ENCODE results near the gene CA4. TPM values are rescaled to one million over a fixed set of nuclear protein-coding genes. Genes with fewer than 3 reads are reported as not detected.

Gene CA4
- total RNA-seq, 1 experiment from 2014 or later: 1.7 TPM

GRCh38 chr17:60145006-60145935 is 4.5 kb upstream of the CA4 start:
- H2BK12ac ChIP-seq (ENCODE audit: insufficient read length, low read depth, low read length): no peak overlapping the region
- TF ChIP-seq CTCF (conservative IDR thresholded peaks at IDR 0.05): no peak
- DNase-seq: peak; percentile 57
- H2BK120ac ChIP-seq (ENCODE audit: low read depth, low read length, poor library complexity, severe bottlenecking): no peak overlapping the region
- H3K4me1 Mint-ChIP-seq: peaks cover 52 to 75% of the 10 kb centered on the region in 2 experiments
- H3K4me3 Mint-ChIP-seq: peak overlapping the region; percentile 19 to 43; a peak in 4 of 5 replicates
- H3K27me3 ChIP-seq (ENCODE audit: insufficient read depth, low read length): peaks cover 24% of the 10 kb centered on the region
- peaks cover 18% of the 10 kb centered on the region for H3K23me2 ChIP-seq (ENCODE audit: insufficient read length, low read depth, low read length, poor library complexity, severe bottlenecking)
- H3K56ac ChIP-seq (ENCODE audit: insufficient read length, low read depth, low read length): no peak overlapping the region
- no peak overlapping the region; the same call in 1 of the 2 replicates for H3K14ac ChIP-seq (ENCODE audit: insufficient read depth, low read length)
- H3K79me2 ChIP-seq (ENCODE audit: insufficient read depth, low read length): no peaks in the 10 kb centered on the region
- H3K9me3 ChIP-seq (ENCODE audit: control insufficient read depth, low read depth, low read length): no peaks in the 10 kb centered on the region
- no peak overlapping the region for H3K4ac ChIP-seq (ENCODE audit: low read depth, low read length)
- H3K4me1 ChIP-seq (ENCODE audit: insufficient read depth, low read length): peaks cover 12% of the 10 kb centered on the region
- H3K36me3 Mint-ChIP-seq (ENCODE audit: insufficient read depth in 1 of 3, low read depth in 3 of 3): no peaks in the 10 kb centered on the region
- H4K5ac ChIP-seq (ENCODE audit: insufficient read length, low read depth, low read length): no peak overlapping the region
- peaks cover 80% of the 10 kb centered on the region for H3K27me3 Mint-ChIP-seq (ENCODE audit: low read depth)
- H3K9me3 Mint-ChIP-seq: no peaks in the 10 kb centered on the region; a peak in 1 of 5 replicates
- no peak overlapping the region for H3K27ac ChIP-seq (ENCODE audit: insufficient read length, low read depth, low read length)
- no peak overlapping the region for H2BK15ac ChIP-seq (ENCODE audit: low read depth, low read length)
- peak overlapping the region in 2 of 3 experiments; percentile 65 to 76; a peak in 4 of 7 replicates for H3K27ac Mint-ChIP-seq
- H3K9ac ChIP-seq (ENCODE audit: extremely low read depth, insufficient read length, low read length): no peak overlapping the region
- no peak overlapping the region for H2AK5ac ChIP-seq (ENCODE audit: insufficient read length, low read length)
- H3K79me1 ChIP-seq (ENCODE audit: insufficient read depth, low read depth, low read length, poor library complexity, severe bottlenecking): no peaks in the 10 kb centered on the region
- H3K23ac ChIP-seq (ENCODE audit: insufficient read length, low read depth, low read length): no peak overlapping the region
- no peak overlapping the region for H2BK5ac ChIP-seq (ENCODE audit: insufficient read length, low read length)
- H2BK20ac ChIP-seq (ENCODE audit: low read depth, low read length, poor library complexity, severe bottlenecking): no peak overlapping the region
- no peak overlapping the region for H2AFZ ChIP-seq (ENCODE audit: low read length)
- H3K4me2 ChIP-seq (ENCODE audit: insufficient read depth, insufficient read length, low read length): peak overlapping the region; percentile 27
- no CpG with 5 or more reads among the region's 17 CpGs for WGBS (ENCODE audit: extremely low coverage, insufficient read length, low lambda C conversion rate)
- no peak overlapping the region for H4K8ac ChIP-seq (replicated peaks; ENCODE audit: insufficient read length, low read depth, low read length)
- no peak overlapping the region for H3K18ac ChIP-seq (ENCODE audit: insufficient read length, low read depth, low read length)
- no peak overlapping the region for H4K91ac ChIP-seq (ENCODE audit: insufficient read length, low read depth, low read length)
- H4K20me1 ChIP-seq (ENCODE audit: control insufficient read depth, insufficient read depth, insufficient read length): no peaks in the 10 kb centered on the region
- no peak overlapping the region for H3T11ph ChIP-seq (ENCODE audit: low read length)
